GM12873 (cell line): ENCODE data around the gene BBC3.
A peak's percentile ranks its signal among the peaks of the same experiment; 100 is the strongest.

ENCODE experiments used
- CTCF ChIP-seq: IDR thresholded peaks from 2 replicates; pipeline ENCODE4 v1.5.1; 2012; ENCODE audit warnings: low read depth, mild to moderate bottlenecking, moderate library complexity, low read length, control low read depth; ENCODE audit not compliant: insufficient read depth; ENCODE audit errors: missing control alignments

Gene BBC3

GRCh38 chr19:47230921-47231214 is at the start of gene BBC3:
BBC3 (minus strand) TSS chr19:47231199; CDS start chr19:47228431, 2,768 bp downstream.
- no peak for TF ChIP-seq CTCF

GRCh38 chr19:47280183-47280797 is 49.3 kb upstream of the BBC3 start:
- TF ChIP-seq CTCF: peak; percentile 75

GRCh38 chr19:47275791-47276461 is 44.9 kb upstream of the BBC3 start:
- TF ChIP-seq CTCF: no peak

GRCh38 chr19:47274891-47275761 is 44.1 kb upstream of the BBC3 start:
- no peak for TF ChIP-seq CTCF

GRCh38 chr19:47274071-47274890 is 43.3 kb upstream of the BBC3 start, which contains the start of gene INAFM1:
INAFM1 (plus strand) TSS chr19:47274885; CDS start chr19:47274920, 35 bp downstream.
- no peak for TF ChIP-seq CTCF

- no peak for TF ChIP-seq CTCF
Measured at GRCh38 chr19:47273313-47274070, 42.5 kb upstream of the BBC3 start.
